IgD-negative memory B cell (primary cell): Measurements from ENCODE around the gene PHETA2. TPM values are rescaled to one million over a fixed set of nuclear protein-coding genes. Genes with fewer than 3 reads are reported as not detected.
"Not testable (repeated sequence)": the region's sequence is repeated elsewhere in the genome, so short reads cannot be mapped to it uniquely, and the experiment has no call there.

Experiments used
- H3K27ac Mint-ChIP-seq, 3 donors: one replicate each; pipeline ENCODE4 v1.8.0; 2020 to 2022; ENCODE audit warnings: mild to moderate bottlenecking in 3 of 3, mixed read lengths in 3 of 3, moderate library complexity in 1 of 3
- H3K27me3 Mint-ChIP-seq: one replicate; pipeline ENCODE4 v1.8.0; 2021; ENCODE audit warnings: mixed read lengths
- H3K36me3 Mint-ChIP-seq: one replicate; pipeline ENCODE4 v1.8.0; 2020; ENCODE audit warnings: mild to moderate bottlenecking, mixed read lengths
- H3K4me1 Mint-ChIP-seq, 3 donors: one replicate each; pipeline ENCODE4 v1.8.0; 2020 to 2022; ENCODE audit warnings: mixed read lengths in 3 of 3, mild to moderate bottlenecking in 1 of 3
- H3K4me3 Mint-ChIP-seq, 4 donors: one replicate each; pipeline ENCODE4 v1.8.0; 2020 to 2022; ENCODE audit warnings: mild to moderate bottlenecking in 4 of 4, mixed read lengths in 4 of 4, moderate library complexity in 3 of 4
- H3K9me3 Mint-ChIP-seq, 3 donors: one replicate each; pipeline ENCODE4 v1.8.0; 2020 to 2021; ENCODE audit warnings: mixed read lengths in 3 of 3, mild to moderate bottlenecking in 1 of 3
- polyA plus RNA-seq: library from polyadenylated mRNA; unstranded; fragments of 300-500 nt; fragmentation: Illumina TruSeq; gene quantifications from one replicate; pipeline ENCODE4 v1.2.3, GENCODE V29; 2021

The PHETA2 gene
- polyA plus RNA-seq, 1 donor from 2014 or later, result 1.6 TPM

DNA sequence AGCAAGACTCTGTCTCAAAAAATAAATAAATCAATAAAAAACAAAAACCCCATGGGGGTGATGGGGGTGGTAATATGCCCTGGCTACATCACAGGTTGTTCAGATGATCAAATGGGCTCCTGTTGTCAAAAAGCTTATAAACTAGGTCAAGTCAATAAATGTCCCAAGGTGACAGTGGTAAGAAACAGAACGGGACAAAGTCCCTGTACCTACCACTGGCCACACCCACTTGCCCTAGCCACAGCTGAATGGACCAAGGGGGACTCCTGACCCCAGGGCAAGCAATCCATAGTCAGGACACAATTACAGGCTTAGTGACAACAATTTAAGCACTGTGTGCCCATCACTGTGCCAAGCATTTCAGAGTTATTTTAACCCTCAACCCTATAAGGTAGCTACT, 9.4 kb upstream of the PHETA2 start:
- peaks cover 0 to 2% (median 0%) of the 10 kb centered on the region in 3 donors for H3K4me1 Mint-ChIP-seq
- H3K27ac Mint-ChIP-seq, result no peak overlapping the region
- H3K36me3 Mint-ChIP-seq, result peaks cover 15% of the 10 kb centered on the region
- H3K27me3 Mint-ChIP-seq, result no peaks in the 10 kb centered on the region
- H3K9me3 Mint-ChIP-seq, result no peaks in the 10 kb centered on the region
- no peak overlapping the region for H3K4me3 Mint-ChIP-seq

DNA sequence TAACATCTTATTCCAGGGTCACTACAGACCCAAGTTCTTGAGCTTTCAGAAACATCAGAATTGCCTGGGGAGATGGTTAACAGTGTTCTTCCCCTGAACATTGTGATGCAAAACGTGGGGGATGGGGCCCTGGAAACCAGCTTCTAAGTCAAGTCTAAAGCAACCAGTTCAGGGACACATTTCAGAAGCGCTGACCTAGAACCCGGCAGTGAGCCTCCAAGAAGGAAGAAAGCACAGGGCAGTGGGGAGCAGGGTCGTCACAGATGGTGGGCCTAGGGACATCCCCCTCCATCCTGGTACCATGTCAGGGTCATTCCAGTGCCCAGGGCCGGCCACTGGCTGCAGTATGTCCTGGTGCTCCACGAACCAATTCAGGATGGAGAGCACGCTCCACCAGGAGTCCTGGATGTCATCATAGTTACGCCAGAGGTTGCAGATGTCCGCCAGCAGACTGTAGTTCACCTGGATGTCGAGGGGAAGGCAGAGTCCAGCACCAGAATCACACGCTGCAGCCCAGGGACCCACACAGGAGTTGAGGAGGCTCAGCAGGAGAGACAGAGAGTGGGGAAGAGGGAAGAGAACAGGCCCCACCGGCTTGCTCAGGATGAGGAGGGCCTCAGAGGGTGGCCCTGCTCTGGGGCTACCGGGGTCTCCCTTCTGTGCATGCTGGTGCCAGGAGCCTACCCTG, 8.5 kb upstream of the PHETA2 start:
- H3K36me3 Mint-ChIP-seq, result peaks cover 13% of the 10 kb centered on the region
- no peak overlapping the region for H3K4me3 Mint-ChIP-seq
- no peaks in the 10 kb centered on the region for H3K27me3 Mint-ChIP-seq
- H3K27ac Mint-ChIP-seq, result peak overlapping the region in 1 of 3 donors; percentile 16
- H3K9me3 Mint-ChIP-seq, result no peaks in the 10 kb centered on the region
- peaks cover 2 to 7% (median 2%) of the 10 kb centered on the region in 3 donors for H3K4me1 Mint-ChIP-seq

DNA sequence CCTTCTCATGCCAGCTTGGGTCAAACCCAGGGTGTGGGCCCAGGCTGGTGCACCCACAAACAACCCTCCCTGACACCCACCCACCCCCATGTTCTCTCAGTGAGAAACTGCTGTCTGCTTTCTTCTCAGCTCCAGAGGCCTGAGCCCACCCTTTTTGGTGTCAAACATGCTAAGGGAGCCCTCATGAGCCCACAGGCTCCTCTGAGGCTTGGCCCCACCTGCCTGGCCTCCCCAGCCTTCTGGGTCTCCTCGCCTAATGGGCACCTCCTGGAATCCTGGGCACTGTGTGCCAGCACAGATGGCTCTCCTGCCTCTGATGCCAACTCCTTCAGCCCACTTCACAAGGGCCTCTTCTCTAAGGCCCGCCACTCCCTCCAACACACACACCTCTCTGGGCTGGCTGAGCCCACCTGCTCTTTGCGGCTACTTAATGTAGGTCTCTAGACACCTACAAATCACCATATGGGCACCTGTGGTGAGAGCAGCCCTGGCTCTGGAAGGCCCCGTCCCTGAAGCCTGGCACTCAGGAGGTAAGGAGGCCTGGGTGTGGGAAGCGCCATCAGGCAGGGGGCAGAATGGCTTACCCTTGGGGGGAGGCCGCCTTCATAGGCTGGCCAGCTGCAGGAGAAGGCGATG, 7.8 kb upstream of the PHETA2 start:
- Mint-ChIP-seq H3K27ac (no peak overlapping the region), H3K27me3 (no peaks in the 10 kb centered on the region), H3K4me3 (peak overlapping the region in 1 of 4 donors; percentile 18), H3K9me3 (no peaks in the 10 kb centered on the region), H3K36me3 (peaks cover 10% of the 10 kb centered on the region), H3K4me1 (peaks cover 6 to 8% (median 8%) of the 10 kb centered on the region in 3 donors)

DNA sequence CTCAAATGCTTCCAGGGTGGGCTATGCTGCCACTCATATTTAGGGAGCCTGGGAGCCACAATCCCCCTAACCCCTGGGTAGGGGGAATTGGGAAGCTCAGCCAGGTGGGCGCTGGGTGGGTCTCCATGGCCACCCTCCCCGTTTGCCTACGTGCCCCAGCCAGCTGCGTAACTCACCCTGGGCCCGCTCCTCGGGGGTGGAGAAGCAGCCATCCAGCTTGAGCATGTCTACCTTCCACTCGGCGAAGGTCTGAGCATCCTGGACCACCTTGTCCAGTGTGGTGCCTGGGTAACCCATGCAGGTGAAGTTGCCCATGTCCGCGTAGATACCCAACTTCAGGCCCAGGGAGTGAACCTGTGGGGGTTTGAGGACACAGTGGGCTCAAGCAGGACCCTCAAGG, 7.1 kb upstream of the PHETA2 start:
- Mint-ChIP-seq H3K27me3 (no peaks in the 10 kb centered on the region), H3K4me1 (peaks cover 6 to 13% (median 11%) of the 10 kb centered on the region in 3 donors), H3K9me3 (no peaks in the 10 kb centered on the region), H3K27ac (no peak overlapping the region), H3K36me3 (peaks cover 10% of the 10 kb centered on the region), H3K4me3 (no peak overlapping the region)

DNA sequence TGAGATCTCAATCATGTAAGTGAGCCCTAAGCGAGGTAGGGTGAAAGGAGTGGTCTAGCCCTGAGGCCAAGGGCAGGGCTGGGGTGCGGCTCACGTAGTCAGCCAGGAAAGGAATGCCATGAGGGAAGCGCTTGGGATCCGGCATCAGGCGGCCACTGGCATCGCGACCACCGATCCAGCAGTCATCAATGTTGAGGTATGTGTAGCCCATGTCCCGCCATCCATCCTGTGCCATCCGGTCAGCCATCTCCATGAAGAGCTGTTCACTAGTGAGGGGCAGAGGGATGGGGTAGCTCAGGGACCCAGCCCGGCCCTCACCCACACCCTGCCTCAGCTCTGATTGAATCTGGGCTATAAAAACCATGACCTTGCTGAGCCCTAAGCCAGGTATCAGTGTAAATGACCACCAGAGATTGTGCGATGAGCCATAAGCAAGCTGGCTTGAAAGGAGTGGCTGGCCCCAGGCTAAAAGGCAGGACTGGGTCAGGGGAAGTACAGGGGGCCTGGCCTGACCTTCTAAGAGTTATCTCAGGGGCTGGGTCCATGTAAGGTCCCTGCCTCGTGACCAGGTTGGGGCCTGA, 6.3 kb upstream of the PHETA2 start:
- H3K27me3 Mint-ChIP-seq, result no peaks in the 10 kb centered on the region
- peaks cover 6 to 13% (median 11%) of the 10 kb centered on the region in 3 donors for H3K4me1 Mint-ChIP-seq
- H3K4me3 Mint-ChIP-seq, result no peak overlapping the region
- no peaks in the 10 kb centered on the region for H3K9me3 Mint-ChIP-seq
- peaks cover 8% of the 10 kb centered on the region for H3K36me3 Mint-ChIP-seq
- peak overlapping the region in 1 of 3 donors; percentile 67 for H3K27ac Mint-ChIP-seq

DNA sequence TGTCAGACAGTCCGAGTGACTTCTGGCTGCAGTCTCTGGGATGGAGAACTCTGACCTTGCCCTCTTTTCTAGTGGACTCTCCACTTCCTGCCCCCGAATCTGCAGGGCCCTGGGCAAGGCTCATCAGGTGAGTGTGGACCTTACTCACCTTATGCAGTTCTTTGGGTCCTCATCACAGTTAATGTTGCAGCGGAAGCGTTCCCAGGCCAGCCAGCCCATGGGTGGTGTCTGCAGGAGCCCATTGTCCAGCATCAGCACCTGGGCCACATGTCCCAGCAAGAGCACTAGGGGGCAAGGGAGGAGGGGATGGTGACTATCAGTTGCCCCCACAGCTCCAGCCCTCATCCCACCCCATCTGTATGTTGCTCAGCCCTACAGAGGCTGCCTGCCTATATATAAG, 5.8 kb upstream of the PHETA2 start:
- peaks cover 8% of the 10 kb centered on the region for H3K36me3 Mint-ChIP-seq
- H3K4me1 Mint-ChIP-seq, result peaks cover 8 to 15% (median 11%) of the 10 kb centered on the region in 3 donors
- peak overlapping the region in 1 of 4 donors; percentile 40 for H3K4me3 Mint-ChIP-seq
- H3K27ac Mint-ChIP-seq, result peak overlapping the region in 1 of 3 donors; percentile 19
- no peaks in the 10 kb centered on the region for H3K27me3 Mint-ChIP-seq
- no peaks in the 10 kb centered on the region for H3K9me3 Mint-ChIP-seq

DNA sequence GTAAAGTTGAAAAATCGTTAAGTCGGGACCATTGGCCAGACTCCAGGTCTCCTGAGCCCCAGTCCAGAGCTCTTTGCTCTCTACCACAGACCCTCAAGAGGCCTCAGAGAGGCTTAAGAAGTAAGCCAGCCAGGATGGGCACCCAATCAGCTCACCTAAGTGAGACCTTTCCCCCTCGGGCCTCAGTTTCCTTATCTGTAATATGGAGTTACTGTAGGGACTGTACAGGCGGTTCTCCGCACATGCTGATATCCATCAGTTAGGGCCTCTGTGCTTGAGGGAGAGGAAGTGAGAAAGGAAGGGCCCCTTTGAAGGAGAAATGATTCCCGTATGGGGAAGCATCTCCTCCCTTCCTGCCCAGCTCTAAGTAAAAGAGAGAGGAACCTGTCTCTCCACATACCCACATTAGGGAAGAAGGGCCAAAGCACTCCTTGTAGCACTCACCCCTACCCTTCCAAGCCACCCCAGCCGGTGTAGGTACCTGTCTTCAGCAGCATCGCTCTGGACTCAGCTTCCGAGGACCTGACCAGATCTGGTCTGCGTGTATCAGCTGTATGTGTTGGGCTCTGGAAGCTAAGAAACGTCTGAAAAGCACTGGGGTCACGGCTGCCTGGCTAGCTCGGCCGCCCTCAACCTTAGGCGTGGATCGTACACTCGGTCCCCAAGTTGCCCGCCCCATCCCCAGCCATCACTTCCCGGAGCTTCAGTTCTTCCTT, 4.1 kb upstream of the PHETA2 start:
- Mint-ChIP-seq H3K9me3 (no peaks in the 10 kb centered on the region), H3K27me3 (no peaks in the 10 kb centered on the region), H3K36me3 (peaks cover 7% of the 10 kb centered on the region), H3K4me3 (peak overlapping the region; percentile 92 to 99 (median 96)), H3K4me1 (peaks cover 10 to 20% (median 11%) of the 10 kb centered on the region in 3 donors), H3K27ac (peak overlapping the region; percentile 73 to 90 (median 83))

DNA sequence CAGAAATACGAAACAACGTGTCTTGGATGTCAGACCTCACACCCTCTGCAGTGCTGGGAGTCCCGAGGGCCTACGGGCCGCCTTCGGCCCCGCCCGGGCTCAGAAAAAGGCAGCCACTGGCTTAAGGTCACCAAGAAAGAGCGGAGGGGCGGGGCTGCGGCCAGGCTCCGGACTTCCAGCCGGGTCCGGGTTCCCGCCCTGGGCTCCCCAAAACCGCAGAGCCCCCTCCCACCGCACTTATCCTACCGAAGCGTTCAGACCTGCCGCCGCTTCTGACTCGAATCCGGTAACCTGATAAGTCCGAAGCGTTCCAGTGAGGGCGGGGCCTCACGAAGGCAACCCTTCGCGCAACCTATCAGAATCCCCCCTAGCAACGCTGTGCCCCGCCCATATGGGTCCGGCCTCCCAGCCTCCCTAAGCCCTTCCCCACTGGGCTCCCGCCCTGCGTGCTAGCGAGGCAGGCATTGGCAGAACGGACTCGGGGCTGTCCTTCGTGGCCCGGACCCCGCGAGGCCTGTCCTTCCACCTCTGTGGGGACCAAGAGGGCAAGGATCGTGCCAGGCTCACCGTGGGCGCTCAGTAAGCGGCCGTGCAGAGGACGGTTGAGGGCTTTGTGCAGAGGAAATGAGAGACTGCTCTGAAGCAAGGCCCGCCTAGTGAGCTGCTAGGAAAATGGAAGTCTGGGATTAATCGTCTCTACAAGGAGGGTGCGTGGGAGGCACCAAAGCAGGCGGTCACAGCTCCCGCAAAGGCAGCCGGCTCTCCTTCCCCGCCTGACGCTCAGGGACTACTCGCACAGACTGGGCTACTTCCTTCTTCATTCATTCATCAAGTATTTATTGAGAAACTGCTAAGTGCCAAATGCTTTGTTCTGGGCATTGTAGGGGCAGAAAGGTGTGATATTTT, 3.3 kb upstream of the PHETA2 start, which contains the start of gene NAGA:
Gene NAGA, minus strand, starts transcription at position 296 of the 906 bp plus-strand sequence. CDS start 515 bp downstream, outside the sequence.
- Mint-ChIP-seq H3K27ac (peak within 1 kb of the TSS; percentile 73 to 90 (median 83)), H3K9me3 (no peaks in the 10 kb centered on the region), H3K27me3 (no peaks in the 10 kb centered on the region), H3K4me3 (peak within 1 kb of the TSS; percentile 92 to 99 (median 96)), H3K4me1 (peaks cover 10 to 22% (median 11%) of the 10 kb centered on the region in 3 donors), H3K36me3 (peaks cover 2% of the 10 kb centered on the region)

DNA sequence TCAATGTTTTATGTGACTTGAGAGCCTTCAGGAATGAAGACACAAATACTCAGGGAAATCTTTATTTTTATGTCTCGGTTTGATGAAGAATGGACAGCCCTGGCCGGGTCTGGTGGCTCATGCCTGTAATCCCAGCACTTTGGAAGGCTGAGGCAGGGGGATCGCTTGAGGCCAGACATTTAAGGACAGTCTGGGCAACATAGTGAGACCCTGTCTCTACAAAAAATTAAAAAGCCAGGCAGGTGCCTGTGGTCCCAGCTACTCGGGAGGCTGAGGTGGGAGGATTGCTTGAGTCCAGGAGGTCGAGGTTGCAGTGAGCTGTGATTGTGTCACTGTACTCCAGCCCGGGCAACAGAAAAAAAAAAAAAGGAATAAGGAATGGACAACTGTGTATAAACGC, 2.5 kb upstream of the PHETA2 start:
- H3K27me3 Mint-ChIP-seq, H3K9me3 Mint-ChIP-seq, H3K36me3 Mint-ChIP-seq: not testable (repeated sequence)
- H3K27ac Mint-ChIP-seq, result peak overlapping the region; percentile 27 to 83 (median 73)
- H3K4me3 Mint-ChIP-seq, result peak overlapping the region; percentile 92 to 99 (median 96)
- H3K4me1 Mint-ChIP-seq, result peaks cover 10 to 22% (median 11%) of the 10 kb centered on the region in 3 donors

DNA sequence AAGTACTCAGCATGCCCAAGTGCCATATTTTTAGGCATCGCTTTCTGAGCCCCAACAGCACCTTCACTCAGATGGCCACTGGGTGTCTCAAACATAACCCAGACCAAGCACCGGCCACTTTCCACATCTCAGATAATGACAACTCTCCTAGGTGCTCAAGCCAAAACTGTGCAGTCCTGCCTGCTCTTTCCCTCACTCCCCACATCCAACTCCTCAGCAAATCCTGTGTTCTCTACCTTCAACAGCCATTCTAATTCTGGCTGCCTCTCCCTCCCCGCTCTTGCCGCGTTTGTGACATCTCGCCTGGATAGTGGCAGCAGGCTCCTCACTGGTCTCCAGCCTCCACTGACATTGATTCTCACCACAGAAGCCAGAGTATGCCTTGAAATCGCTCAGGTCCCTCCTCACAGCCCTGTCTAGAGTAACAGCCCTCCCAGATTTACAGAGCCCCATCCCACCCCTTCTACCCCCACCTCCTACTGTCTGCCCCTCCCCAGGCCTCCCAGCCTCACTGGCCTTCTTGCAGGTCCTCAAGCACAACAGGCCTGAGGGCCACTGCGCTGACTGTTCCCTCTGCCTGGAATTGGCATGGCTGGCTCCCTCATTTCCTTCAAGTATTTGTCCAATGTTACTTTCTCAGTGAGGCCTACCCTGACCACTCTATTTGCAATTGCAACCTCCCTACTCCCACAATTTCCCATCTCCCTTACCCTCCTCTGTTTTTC, 1.3 kb upstream of the PHETA2 start:
- H3K9me3 Mint-ChIP-seq, result no peaks in the 10 kb centered on the region
- H3K4me3 Mint-ChIP-seq, result peak overlapping the region; percentile 3 to 93 (median 62)
- no peaks in the 10 kb centered on the region for H3K27me3 Mint-ChIP-seq
- peaks cover 8 to 22% (median 11%) of the 10 kb centered on the region in 3 donors for H3K4me1 Mint-ChIP-seq
- H3K27ac Mint-ChIP-seq, result peak overlapping the region in 2 of 3 donors; percentile 53 to 92
- H3K36me3 Mint-ChIP-seq, result no peaks in the 10 kb centered on the region

DNA sequence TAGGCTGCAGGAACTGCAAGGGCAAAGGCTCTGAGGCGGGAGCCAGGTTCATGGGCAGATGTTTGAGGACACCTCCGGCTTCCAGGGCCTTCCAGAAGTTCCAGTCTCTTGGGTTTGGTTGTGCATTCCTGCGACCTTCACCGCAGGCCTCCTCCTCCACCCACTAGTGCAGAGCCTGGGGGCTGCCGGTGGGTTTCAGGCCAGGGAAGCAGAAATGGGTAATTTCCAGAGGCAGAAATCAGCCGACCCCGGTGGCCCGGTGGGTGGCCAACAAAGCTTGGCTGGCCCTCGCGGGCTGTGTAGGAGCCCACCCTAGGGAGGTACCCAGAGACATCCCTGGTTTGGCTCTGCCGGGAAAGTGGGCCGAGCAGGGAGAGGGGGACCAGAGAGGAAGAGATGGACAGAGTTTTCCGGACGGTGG, 417 bp upstream of the PHETA2 start:
- Mint-ChIP-seq H3K4me1 (peaks cover 8 to 23% (median 11%) of the 10 kb centered on the region in 3 donors), H3K27me3 (no peaks in the 10 kb centered on the region), H3K9me3 (no peaks in the 10 kb centered on the region), H3K4me3 (peak overlapping the region; percentile 56 to 93 (median 74)), H3K27ac (peak overlapping the region in 2 of 3 donors; percentile 53 to 92), H3K36me3 (no peaks in the 10 kb centered on the region)

DNA sequence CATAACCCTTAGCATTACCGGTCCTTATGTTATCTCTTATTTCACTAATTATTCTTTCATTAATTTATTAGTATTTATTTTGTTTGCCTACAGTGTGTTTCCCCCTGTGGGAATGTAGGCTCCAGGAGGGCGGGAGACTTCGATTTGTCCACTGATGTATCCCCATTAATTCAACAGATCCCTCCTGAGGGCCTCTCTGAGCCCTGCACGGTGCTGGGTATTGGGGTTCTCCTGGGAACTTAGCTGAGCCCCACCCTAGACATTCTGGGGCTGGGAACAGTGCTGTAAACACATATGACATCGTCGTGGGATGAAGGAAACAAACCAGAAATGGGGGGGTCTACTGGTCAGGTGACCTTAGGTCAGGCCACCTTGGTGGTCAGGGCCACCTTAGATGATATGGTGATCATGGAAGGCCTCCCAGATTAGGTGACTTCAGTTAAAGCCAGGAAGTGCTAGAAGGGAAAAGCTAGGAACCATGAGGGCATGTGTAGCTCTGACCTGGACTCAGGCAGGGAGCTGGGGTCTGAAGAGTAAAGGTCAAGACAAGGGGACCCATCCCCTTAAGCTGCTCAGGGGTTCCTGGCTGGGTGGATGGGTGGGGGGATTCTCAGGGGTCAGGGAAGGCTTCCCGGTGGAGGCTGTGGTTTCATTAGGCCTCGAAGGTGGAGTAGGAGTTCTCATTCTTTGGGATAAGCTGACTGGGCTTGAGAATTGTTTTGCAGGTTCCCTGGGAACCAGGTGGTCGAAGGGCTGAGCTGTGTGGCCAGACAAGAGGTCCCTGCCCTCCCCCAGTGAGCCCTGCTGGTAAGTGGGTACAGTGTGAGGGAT, 1.0 kb downstream of the PHETA2 start:
- H3K4me1 Mint-ChIP-seq, result peaks cover 14 to 27% (median 18%) of the 10 kb centered on the region in 3 donors
- H3K4me3 Mint-ChIP-seq, result peak overlapping the region; percentile 52 to 81 (median 60)
- H3K27me3 Mint-ChIP-seq, result no peaks in the 10 kb centered on the region
- no peaks in the 10 kb centered on the region for H3K9me3 Mint-ChIP-seq
- peaks cover under 1% of the 10 kb centered on the region for H3K36me3 Mint-ChIP-seq
- H3K27ac Mint-ChIP-seq, result peak overlapping the region in 1 of 3 donors; percentile 76
